Endometrial microvascular endothelial cells (primary cell): ENCODE data around the gene ADGRL2. TPM values are rescaled to one million over a fixed set of nuclear protein-coding genes. Genes with fewer than 3 reads are reported as not detected.

Source experiments
- in situ Hi-C: cut with HindIII; loops from 2 replicates; pipeline ENCODE4 v1.10.0; 2017; ENCODE audit warnings: low sequenced_read_pairs, low pct_unique_long_range_greater_than_20kb; ENCODE audit errors: inconsistent ontology term
- total RNA-seq: library from RNA; depleted of rRNA; stranded (reverse); fragments of >200 nt; gene quantifications from one replicate; pipeline ENCODE4 v1.2.3, GENCODE V29; 2015; ENCODE audit errors: inconsistent ontology term

ADGRL2 gene
- 33.6 TPM for total RNA-seq

- in situ Hi-C loops, result loop anchor here (10.0 to 25.0 kb wide), 2 partner anchors 246 to 911 kb away; no protein-coding TSS in a partner anchor
These were observed at the start of gene ADGRL2 for GRCh38 chr1:81800695-81801650. ADGRL2 (plus strand) TSS chr1:81800934; CDS start chr1:81836985, 36,051 bp downstream.

- in situ Hi-C loops, result no loop called here
These were observed 47.9 kb upstream of the ADGRL2 start for GRCh38 chr1:81752840-81753239.

GRCh38 chr1:81754424-81754823, 46.3 kb upstream of the ADGRL2 start:
- in situ Hi-C loops, result no loop called here

GRCh38 chr1:81756872-81757271, 43.9 kb upstream of the ADGRL2 start:
- in situ Hi-C loops, result no loop called here

- in situ Hi-C loops, result no loop called here
These were observed 43.2 kb upstream of the ADGRL2 start for GRCh38 chr1:81757398-81758020.

- in situ Hi-C loops, result no loop called here
These were observed 42.6 kb upstream of the ADGRL2 start for GRCh38 chr1:81758181-81758580.

GRCh38 chr1:81760477-81761097, 40.1 kb upstream of the ADGRL2 start:
- in situ Hi-C loops, result no loop called here

- in situ Hi-C loops, result no loop called here
These were observed 25.2 kb upstream of the ADGRL2 start for GRCh38 chr1:81775510-81775909.

GRCh38 chr1:81780705-81781454, 19.9 kb upstream of the ADGRL2 start:
- in situ Hi-C loops, result no loop called here

GRCh38 chr1:81781749-81782148, 19.0 kb upstream of the ADGRL2 start:
- in situ Hi-C loops, result no loop called here

- in situ Hi-C loops, result no loop called here
These were observed 8.6 kb upstream of the ADGRL2 start for GRCh38 chr1:81792184-81792583.

GRCh38 chr1:81797701-81798100, 3.0 kb upstream of the ADGRL2 start:
- in situ Hi-C loops, result no loop called here

- in situ Hi-C loops, result loop anchor here (10.0 to 25.0 kb wide), 2 partner anchors 245 to 912 kb away; no protein-coding TSS in a partner anchor
These were observed 617 bp upstream of the ADGRL2 start for GRCh38 chr1:81799939-81800694.

GRCh38 chr1:81801651-81802456, 1.1 kb downstream of the ADGRL2 start:
- in situ Hi-C loops, result loop anchor here (10.0 to 25.0 kb wide), 2 partner anchors 247 to 910 kb away; no protein-coding TSS in a partner anchor

GRCh38 chr1:81802457-81802706, 1.6 kb downstream of the ADGRL2 start:
- in situ Hi-C loops, result loop anchor here (10.0 to 25.0 kb wide), 2 partner anchors 248 to 910 kb away; no protein-coding TSS in a partner anchor

GRCh38 chr1:81802707-81803430, 2.1 kb downstream of the ADGRL2 start:
- in situ Hi-C loops, result loop anchor here (10.0 to 25.0 kb wide), 2 partner anchors 248 to 909 kb away; no protein-coding TSS in a partner anchor
